GM12801 (cell line): ENCODE data around the gene LRRC55.

Source experiments
- TF ChIP-seq, protein P1 (sequence below): IDR thresholded peaks from one replicate; pipeline ENCODE4 v1.5.1; 2011; ENCODE audit warnings: control low read depth; ENCODE audit not compliant: insufficient read length; ENCODE audit errors: extremely low read depth

The LRRC55 gene

GRCh38 chr11:57178334-57178733, 3.4 kb upstream of the LRRC55 start:
- TF ChIP-seq, protein P1, sequence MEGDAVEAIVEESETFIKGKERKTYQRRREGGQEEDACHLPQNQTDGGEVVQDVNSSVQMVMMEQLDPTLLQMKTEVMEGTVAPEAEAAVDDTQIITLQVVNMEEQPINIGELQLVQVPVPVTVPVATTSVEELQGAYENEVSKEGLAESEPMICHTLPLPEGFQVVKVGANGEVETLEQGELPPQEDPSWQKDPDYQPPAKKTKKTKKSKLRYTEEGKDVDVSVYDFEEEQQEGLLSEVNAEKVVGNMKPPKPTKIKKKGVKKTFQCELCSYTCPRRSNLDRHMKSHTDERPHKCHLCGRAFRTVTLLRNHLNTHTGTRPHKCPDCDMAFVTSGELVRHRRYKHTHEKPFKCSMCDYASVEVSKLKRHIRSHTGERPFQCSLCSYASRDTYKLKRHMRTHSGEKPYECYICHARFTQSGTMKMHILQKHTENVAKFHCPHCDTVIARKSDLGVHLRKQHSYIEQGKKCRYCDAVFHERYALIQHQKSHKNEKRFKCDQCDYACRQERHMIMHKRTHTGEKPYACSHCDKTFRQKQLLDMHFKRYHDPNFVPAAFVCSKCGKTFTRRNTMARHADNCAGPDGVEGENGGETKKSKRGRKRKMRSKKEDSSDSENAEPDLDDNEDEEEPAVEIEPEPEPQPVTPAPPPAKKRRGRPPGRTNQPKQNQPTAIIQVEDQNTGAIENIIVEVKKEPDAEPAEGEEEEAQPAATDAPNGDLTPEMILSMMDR: no peak

GRCh38 chr11:57179681-57180080, 2.1 kb upstream of the LRRC55 start:
- TF ChIP-seq, protein P1: no peak

GRCh38 chr11:57180081-57180561, 1.6 kb upstream of the LRRC55 start:
- TF ChIP-seq, protein P1: no peak

DNA sequence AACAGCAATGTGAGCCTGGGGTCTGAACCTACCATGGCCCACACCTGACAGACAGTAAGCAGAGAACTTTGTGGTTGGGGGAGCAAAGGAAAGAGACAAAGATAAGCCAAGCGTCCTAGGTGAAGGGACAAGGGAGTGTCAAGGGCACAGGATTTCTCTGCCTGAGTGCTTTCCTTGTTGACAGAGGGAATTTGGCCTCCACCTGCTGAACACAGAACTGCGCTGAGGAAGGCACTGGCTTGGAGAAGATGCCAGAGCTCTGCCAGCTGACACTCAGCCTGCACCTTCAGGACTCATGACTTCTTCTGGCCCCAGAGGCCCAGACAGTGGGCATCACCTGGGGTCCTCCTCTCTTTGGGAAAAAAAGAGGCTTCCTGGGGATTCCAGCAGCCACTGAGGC, 789 bp upstream of the LRRC55 start:
- TF ChIP-seq, protein P1: no peak

GRCh38 chr11:57182896-57183295, 1.1 kb downstream of the LRRC55 start:
- TF ChIP-seq, protein P1: no peak

GRCh38 chr11:57190548-57190947, 8.8 kb downstream of the LRRC55 start:
- TF ChIP-seq, protein P1: no peak

DNA sequence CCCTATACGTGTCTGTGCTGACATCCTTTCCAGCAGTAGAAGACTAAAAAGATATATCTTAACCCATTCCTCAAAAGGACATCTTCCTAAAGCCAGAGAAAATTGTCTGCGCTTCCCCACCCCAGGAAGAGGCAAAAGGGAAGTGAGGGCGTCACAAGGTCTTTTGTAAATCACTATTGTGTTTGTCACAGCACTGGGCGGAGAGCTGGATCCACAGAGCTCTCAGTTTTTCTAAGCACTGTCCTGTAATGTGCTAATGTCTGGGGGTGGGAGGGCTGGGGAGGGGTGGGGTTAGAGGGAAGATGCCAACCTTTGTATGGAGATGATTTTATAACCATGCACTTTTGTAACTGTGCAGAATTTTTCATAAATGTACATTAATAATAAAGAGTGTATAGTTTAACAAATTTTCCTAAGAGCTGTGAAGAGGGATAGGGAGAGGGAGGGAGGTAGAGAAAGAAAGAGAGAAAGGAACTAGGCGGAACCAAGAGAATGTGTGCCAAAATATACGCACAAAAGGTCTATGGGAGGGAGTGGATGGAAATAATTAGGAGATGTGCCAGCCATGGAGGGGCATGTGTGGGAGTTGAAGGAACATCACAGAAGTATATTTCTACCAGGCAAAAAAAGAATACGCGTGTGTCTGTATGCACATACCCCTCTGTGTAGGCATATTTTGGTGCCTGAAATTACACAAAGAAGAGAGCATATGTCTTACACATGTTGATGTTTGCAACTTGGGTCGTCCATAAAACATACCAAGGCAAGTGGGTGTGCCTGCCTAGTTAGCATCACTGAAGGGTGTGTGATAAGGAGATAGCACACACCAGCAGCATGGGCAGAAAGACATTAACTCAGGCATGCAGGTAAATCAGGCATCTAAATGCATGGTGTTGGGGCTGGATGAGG, 9.8 kb downstream of the LRRC55 start:
- TF ChIP-seq, protein P1: no peak
